ENCODE results near the gene SFMBT2.
"Not testable (repeated sequence)": the region's sequence is repeated elsewhere in the genome, so short reads cannot be mapped to it uniquely, and the experiment has no call there.

The SFMBT2 gene

GRCh38 chr10:7209458-7209857 lies 201.4 kb downstream of the SFMBT2 start:
- DNase-seq: no peak

GRCh38 chr10:7206412-7207100 lies 204.3 kb downstream of the SFMBT2 start:
- DNase-seq: no peak

DNA sequence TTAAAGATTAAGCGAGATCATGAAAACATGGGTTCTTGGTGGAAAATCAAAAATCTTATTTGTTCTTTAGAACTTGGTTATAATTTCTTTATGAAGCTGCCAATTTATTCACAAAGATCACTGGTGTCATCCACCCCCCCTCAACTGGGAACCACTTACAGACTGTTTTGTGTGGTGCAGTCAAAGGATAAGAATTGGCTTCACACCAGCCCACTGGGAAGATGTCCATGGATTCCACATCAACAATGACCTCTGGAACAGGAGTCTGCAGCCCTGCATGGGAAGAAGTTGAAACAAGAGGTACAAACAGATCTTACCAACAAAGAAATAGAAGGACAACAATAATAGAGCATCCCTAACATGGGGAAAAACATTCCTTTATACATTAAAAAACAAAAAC lies 205.2 kb downstream of the SFMBT2 start:
- DNase-seq: no peak

DNA sequence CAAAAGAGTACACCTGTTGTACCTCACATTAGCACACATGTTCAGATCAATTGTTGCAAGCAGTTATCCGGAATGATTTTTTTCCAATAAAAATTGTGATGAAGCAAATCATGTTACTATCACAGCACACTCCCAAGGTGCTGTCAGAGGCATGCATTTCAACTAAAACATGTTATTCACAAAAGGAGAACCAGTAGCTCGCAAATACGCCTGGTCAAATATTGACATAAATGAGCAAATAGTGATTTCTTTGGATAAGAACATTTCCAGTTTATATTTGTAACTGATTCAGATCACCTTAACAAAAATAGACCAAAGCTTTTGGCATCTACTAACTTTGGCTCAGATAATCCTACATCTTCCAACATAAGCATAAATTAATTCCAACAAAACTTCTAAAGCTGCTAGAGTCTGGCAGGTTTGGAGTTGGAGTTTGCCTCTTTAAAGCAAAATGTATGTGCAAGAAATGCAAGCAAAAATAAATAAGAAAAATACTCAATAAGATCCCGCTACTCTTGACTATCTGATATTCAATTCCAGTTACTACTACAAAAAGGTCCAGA lies 208.0 kb downstream of the SFMBT2 start:
- no peak for DNase-seq

DNA sequence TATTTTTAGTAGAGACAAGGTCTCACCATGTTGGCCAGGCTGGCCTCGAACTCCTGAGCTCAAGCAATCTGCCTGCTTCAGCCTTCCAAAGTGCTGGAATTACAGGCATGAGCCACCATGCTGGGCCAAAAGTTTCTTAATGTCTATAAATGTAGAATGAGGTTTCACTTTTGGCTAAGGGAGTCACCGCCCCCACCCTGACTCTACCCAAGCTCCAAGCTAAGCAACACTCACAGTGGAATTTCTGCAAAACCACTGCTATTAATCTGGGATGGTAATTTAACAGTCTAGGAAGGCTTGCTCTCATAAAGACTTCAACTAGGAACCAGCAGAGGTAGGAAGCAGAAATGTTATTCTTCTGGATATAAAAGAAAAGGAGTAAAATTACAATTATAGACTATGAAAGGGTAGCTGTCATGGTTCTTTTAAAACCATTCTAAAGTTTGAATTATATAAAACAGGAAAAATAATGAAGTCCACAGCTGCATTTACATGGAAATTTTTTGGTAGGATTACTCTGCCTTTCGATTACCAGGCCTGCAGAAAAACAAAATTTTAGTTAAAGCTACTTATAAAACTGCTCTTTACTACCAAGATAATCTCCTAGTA lies 211.6 kb downstream of the SFMBT2 start:
- no peak for DNase-seq

GRCh38 chr10:7196284-7196683 lies 214.6 kb downstream of the SFMBT2 start:
- DNase-seq: no peak

DNA sequence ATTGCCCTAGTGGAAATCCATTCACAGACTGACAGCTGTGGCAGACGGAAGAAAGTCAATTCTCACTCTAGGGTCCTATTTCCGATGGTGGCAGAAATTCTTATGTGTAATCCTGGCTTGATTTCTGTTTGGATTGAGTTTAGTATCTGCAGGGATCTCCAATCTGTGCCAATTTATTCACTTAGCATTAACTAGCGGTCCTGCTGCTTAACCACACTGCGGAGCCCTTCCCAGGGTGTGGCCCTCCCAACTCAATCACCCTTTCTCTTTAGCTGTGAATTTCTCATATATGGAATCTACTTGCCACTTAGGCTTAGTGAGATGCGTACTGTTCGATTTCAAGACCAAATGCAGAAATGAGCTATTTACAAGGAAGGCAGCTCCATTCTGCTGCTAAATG lies 215.7 kb downstream of the SFMBT2 start:
- no peak for DNase-seq

DNA sequence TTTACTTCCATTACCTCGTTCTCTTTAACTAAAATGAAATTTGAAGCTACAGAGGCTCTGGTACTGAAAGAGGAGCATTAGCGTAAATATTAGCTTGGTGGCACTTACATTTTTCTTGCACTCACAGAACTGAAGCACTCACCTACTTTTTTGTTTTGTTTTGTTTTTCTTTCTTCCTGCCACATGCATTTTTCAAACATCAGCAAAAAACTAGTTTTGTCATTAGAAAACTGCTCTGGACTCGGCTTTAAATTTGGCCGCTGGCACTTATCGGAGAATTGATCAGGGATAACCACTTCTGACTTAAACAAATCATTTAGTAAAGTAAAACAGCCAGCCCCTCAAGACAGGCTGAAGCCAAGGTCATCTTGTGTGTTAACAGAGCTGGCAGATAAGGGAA lies 216.3 kb downstream of the SFMBT2 start:
- DNase-seq: no peak

GRCh38 chr10:7193369-7193768 lies 217.5 kb downstream of the SFMBT2 start:
- no peak for DNase-seq

GRCh38 chr10:7192831-7193361 lies 217.9 kb downstream of the SFMBT2 start:
- peak; percentile 60 for DNase-seq

GRCh38 chr10:7192061-7192460 lies 218.8 kb downstream of the SFMBT2 start:
- no peak for DNase-seq

DNA sequence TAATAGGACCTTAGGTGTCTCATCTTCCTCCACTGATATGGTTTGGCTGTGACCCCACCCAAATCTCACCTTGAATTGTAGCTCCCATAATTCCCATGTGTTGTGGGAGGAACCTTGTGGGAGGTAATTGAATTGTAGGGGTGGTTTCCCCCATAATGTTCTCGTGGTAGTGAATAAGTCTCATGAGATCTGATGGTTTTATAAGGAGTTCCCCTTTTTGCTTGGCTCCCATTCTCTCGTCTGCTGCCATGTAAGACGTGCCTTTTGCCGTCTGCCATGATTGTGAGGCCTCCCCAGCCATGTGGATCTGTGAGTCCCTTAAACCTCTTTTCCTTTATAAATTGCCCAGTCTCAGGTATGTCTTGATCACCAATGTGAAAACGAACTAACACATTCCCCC lies 220.1 kb downstream of the SFMBT2 start:
- not testable (repeated sequence) for DNase-seq

DNA sequence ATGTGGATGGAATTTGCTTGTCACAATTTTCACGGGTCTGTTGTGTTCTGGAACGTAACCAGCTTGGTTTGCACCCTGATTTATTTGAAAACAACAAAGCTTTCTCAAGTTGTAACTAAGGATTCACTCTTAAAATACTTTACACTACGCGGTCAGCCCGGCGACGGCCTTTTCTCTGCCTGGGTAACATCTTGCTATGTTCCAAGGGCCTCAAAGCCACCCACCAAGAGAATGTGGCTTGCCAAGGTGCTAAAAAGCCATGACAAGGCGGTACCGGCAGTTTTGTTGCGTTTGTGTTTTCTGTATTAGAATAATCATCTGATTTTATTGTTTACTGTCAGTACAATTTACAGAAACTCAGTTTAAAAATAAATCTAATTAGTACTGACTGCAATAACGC lies 220.9 kb downstream of the SFMBT2 start:
- no peak for DNase-seq

GRCh38 chr10:7188456-7189050 lies 222.3 kb downstream of the SFMBT2 start:
- no peak for DNase-seq

- DNase-seq: peak; percentile 21
Observed at GRCh38 chr10:7186387-7187018, 224.3 kb downstream of the SFMBT2 start.

GRCh38 chr10:7185367-7185690 lies 225.5 kb downstream of the SFMBT2 start:
- no peak for DNase-seq

DNA sequence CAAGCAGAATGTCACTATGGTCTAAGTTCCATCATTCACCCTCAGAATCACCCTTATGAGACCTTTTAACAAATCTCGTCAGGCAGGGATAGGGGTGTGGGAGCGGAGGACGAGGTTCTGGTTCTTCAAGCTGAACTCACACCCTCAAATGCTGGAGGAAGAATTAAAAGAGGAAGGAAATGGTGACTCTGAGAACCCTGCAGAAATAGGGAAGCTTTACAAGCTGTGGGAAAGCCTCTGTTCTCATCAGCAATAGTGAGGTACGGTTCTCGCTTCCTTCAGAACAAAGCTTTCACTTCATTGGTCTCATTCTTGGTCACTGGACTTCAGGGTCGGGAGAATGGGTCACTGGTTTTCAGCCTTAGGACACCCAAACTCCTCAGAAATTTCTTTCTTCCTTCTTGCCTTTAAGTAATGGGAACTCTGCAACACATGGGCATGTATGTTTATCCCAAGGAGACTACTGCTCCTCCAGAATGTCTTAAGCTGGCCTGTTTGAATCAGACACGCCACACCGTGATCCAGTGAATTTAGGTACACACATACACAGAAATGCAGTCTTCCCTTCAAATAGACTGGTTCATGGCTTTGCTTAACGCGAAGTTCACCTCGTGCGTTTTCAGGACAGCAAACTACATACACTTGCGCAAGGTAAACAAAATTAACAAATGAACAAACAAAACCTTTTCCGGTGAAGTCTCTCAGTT lies 226.0 kb downstream of the SFMBT2 start:
- DNase-seq: peak; percentile 58

- DNase-seq: peak; percentile 20
Observed at GRCh38 chr10:7184116-7184515, 226.7 kb downstream of the SFMBT2 start.

GRCh38 chr10:7182327-7182726 lies 228.5 kb downstream of the SFMBT2 start:
- DNase-seq: not testable (repeated sequence)

- no peak for DNase-seq
Observed at GRCh38 chr10:7181420-7181819, 229.4 kb downstream of the SFMBT2 start.

DNA sequence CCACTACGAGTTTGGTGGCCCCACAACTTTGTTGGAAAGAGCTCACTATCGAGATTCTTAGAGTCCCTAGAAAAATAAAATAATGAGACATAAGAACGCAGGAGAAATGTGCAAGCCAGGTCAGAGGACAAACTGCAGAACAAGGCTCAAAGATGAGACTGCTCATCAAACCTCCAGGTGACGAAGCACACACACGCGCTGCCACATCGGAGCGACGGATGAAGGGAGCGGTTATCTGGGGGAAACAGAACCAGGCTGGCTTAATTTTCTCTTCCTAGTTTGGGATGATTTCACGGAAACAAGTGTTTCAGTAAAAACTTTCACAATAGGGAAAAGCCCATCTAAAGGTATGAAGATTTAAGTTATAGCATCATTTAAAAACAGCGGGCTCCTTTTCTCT lies 231.3 kb downstream of the SFMBT2 start:
- DNase-seq: no peak

DNA sequence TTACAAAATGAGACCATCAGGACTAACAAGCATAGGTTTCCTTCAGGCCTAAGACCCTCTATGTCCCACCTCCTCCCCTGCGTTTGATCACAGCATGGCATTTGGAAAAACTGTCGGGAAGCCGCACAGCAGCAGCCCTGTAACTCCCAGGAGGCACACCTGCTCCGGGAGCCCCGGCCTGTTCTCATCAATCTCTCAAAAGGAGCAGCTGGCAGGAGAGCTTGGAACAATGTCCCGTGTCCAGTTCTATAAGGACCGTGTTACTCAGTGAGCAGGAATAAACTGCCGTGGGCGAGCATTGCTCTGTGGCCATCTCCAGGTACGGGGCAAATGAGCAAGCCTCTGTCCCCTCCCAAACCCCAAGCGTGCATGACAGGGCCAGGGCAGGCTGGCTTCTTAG lies 236.9 kb downstream of the SFMBT2 start:
- DNase-seq: no peak

- DNase-seq: no peak
Observed at GRCh38 chr10:7171825-7172224, 239.0 kb downstream of the SFMBT2 start.
